ENCODE measurements around the gene SGMS1. TPM values are rescaled to one million over a fixed set of nuclear protein-coding genes. Genes with fewer than 3 reads are reported as not detected.

Gene SGMS1
- total and polyA plus RNA-seq, 11 donors = 6.9 to 40.6 (median 19.6) TPM

DNA sequence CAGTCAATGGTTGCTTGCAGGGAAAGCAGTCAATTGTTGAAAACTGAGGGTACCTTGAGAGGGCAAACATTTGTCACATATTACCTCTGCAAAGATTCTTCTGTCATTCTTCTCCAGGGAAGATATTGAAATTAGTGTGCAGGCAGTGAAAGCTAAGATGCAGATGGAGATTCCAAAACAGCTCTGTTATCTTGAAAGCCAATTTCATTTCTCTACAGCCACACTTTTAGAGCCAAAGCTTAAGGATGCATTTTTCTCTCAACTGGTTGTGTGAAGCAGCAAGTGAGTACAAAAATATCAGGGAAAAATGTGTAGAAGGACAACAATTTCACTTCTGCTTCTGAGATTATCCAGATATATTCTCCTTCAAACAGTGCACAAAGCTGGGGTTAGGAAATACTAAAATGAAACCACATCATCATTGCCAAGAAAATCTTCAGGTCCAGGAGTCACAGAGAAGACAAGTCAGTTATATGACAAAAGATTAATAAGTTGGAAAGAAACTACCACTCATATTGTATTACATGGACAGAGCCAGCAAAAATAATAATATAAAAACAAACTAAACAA is 16.3 kb downstream of the SGMS1 start:
- peaks cover 3 to 74% (median 59%) of the 10 kb centered on the region in 12 donors for H3K4me1 ChIP-seq
- H3K4me3 ChIP-seq = peak overlapping the region in 1 of 12 donors; percentile 7
- no peak for ATAC-seq
- TF ChIP-seq CTCF (IDR thresholded peaks at IDR 0.05) (no peak), POLR2A (IDR thresholded peaks at IDR 0.05) (no peak)
- H3K27me3 ChIP-seq = no peaks in the 10 kb centered on the region
- H3K9me3 ChIP-seq = no peaks in the 10 kb centered on the region
- H3K27ac ChIP-seq = peak overlapping the region in 4 of 12 donors; percentile 21 to 34 (median 31)
- DNase-seq = no peak
- intact Hi-C loops (cut with DNase I) = no loop called here
- H3K36me3 ChIP-seq = no peaks in the 10 kb centered on the region

GRCh38 chr10:50605951-50606270 is 17.8 kb downstream of the SGMS1 start:
- WGBS, 4 donors = 87 to 94% (median 92%) methylated on average over 2 of the region's 2 CpGs
- peak overlapping the region in 6 of 12 donors; percentile 3 to 83 (median 64) for H3K27ac ChIP-seq
- no peak overlapping the region for H3K4me3 ChIP-seq
- intact Hi-C loops (cut with DNase I) = no loop called here
- peaks cover 3 to 86% (median 68%) of the 10 kb centered on the region in 12 donors for H3K4me1 ChIP-seq
- DNase-seq = no peak
- ATAC-seq = no peak
- H3K36me3 ChIP-seq = no peaks in the 10 kb centered on the region
- TF ChIP-seq POLR2A (IDR thresholded peaks at IDR 0.05) = no peak
- H3K9me3 ChIP-seq = no peaks in the 10 kb centered on the region
- H3K27me3 ChIP-seq = no peaks in the 10 kb centered on the region

DNA sequence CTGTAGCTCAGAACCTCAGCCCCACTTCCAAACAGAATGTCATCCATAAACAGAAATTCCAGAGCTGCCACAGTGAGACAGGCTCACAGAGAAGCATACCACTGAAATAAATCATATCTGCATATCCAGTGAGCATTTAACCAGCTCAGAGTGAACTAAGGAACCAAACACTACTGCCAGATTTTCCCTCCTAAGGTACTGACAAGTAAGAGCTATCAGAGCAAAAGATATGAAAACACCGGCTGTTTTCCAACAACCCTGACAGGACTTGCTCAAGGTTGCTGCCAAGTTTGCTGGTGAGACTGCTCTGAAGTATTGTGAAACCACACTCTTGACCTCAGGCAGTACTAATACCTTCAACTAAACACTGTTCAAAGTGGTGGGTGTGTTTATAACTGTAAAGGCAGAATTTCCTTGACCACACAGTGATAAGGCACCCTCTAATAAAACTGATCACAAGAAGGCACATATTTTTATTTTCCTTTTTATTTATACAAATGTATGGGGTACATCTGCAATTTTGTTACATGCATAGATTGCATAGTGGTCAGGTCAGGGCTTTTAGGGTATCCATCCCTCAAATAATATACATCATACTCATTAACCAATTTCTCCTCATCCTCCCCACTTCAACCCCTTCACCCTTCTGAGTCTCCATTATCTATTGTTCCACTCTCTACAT is 18.3 kb downstream of the SGMS1 start:
- Histone ChIP-seq H3K4me1 (peaks cover 3 to 84% (median 64%) of the 10 kb centered on the region in 12 donors), H3K27me3 (no peaks in the 10 kb centered on the region), H3K9me3 (no peaks in the 10 kb centered on the region), H3K4me3 (peak overlapping the region in 4 of 12 donors; percentile 2 to 27 (median 13)), H3K36me3 (no peaks in the 10 kb centered on the region), H3K27ac (peak overlapping the region; percentile 9 to 83 (median 64))
- DNase-seq (peak in 4 of 5 donors; percentile 30 to 73 (median 45)), ATAC-seq (peak; percentile 55 to 95 (median 86))
- TF ChIP-seq POLR2A (IDR thresholded peaks at IDR 0.05) (no peak), CTCF (IDR thresholded peaks at IDR 0.05) (no peak)
- 12 to 28% (median 13%) methylated on average over 1 of the region's 1 CpG for WGBS, 4 donors
- intact Hi-C loops (cut with DNase I) = no loop called here

GRCh38 chr10:50604809-50605208 is 18.9 kb downstream of the SGMS1 start:
- 25 to 34% (median 31%) methylated on average over 3 of the region's 3 CpGs for WGBS, 4 donors
- Histone ChIP-seq H3K9me3 (no peaks in the 10 kb centered on the region), H3K27me3 (no peaks in the 10 kb centered on the region), H3K27ac (peak overlapping the region; percentile 9 to 83 (median 64)), H3K4me1 (peaks cover 3 to 86% (median 59%) of the 10 kb centered on the region in 12 donors), H3K36me3 (no peaks in the 10 kb centered on the region), H3K4me3 (peak overlapping the region in 6 of 12 donors; percentile 2 to 30 (median 16))
- DNase-seq = no peak
- intact Hi-C loops (cut with DNase I) = no loop called here
- ATAC-seq = no peak
- TF ChIP-seq POLR2A (IDR thresholded peaks at IDR 0.05) = no peak
- no peak for TF ChIP-seq CTCF (IDR thresholded peaks at IDR 0.05)

Measured in heart left ventricle (tissue), 16 donors.